GM18505 (cell line): ENCODE data around the gene CELA3A.

Experiments used
- ATAC-seq: cut with Tn5 transposase; IDR thresholded peaks from one replicate; pipeline ENCODE4 v1.9.1; 2021; ENCODE audit not compliant: unreplicated experiment
- POLR2A ChIP-seq: IDR thresholded peaks from 4 replicates; pipeline ENCODE4 v1.6.1; 2011; ENCODE audit warnings: borderline replicate concordance; ENCODE audit not compliant: insufficient read depth, insufficient read length; ENCODE audit errors: extremely low read depth

Gene CELA3A

GRCh38 chr1:22037520-22037919, 36.1 kb downstream of the CELA3A start:
- TF ChIP-seq POLR2A = no peak
- no peak for ATAC-seq

GRCh38 chr1:22038036-22038435, 36.6 kb downstream of the CELA3A start:
- no peak for ATAC-seq
- TF ChIP-seq POLR2A = no peak

GRCh38 chr1:22039594-22040285, 38.3 kb downstream of the CELA3A start:
- TF ChIP-seq POLR2A = peak; percentile 70
- peak; percentile 92 for ATAC-seq

GRCh38 chr1:22040286-22040623, 38.8 kb downstream of the CELA3A start:
- no peak for TF ChIP-seq POLR2A
- ATAC-seq = no peak

- ATAC-seq = no peak
Measured at GRCh38 chr1:22041505-22041904, 40.0 kb downstream of the CELA3A start.

GRCh38 chr1:22043198-22043769, 41.8 kb downstream of the CELA3A start:
- no peak for TF ChIP-seq POLR2A
- ATAC-seq = no peak

More at GRCh38 chr1:22041505-22041904, 40.0 kb downstream of the CELA3A start:
- TF ChIP-seq POLR2A = no peak

- ATAC-seq = no peak
- no peak for TF ChIP-seq POLR2A
Measured at GRCh38 chr1:22044690-22045420, 43.4 kb downstream of the CELA3A start.

GRCh38 chr1:22045604-22046228, 44.3 kb downstream of the CELA3A start:
- no peak for ATAC-seq
- no peak for TF ChIP-seq POLR2A

GRCh38 chr1:22048351-22049192, 47.1 kb downstream of the CELA3A start:
- TF ChIP-seq POLR2A = no peak
- no peak for ATAC-seq

GRCh38 chr1:22050330-22050729, 48.9 kb downstream of the CELA3A start:
- no peak for TF ChIP-seq POLR2A

GRCh38 chr1:22051607-22052114, 50.2 kb downstream of the CELA3A start:
- TF ChIP-seq POLR2A = no peak
- ATAC-seq = no peak

More at GRCh38 chr1:22050330-22050729, 48.9 kb downstream of the CELA3A start:
- ATAC-seq = no peak

- TF ChIP-seq POLR2A = peak; percentile 97
Measured at GRCh38 chr1:22052115-22053016, 50.9 kb downstream of the CELA3A start, which contains the start of gene CDC42. Gene CDC42, plus strand, starts transcription at chr1:22052709. Its CDS starts 25,770 bp downstream, at chr1:22078479.

More at GRCh38 chr1:22052115-22053016, 50.9 kb downstream of the CELA3A start, which contains the start of gene CDC42:
- ATAC-seq = peak; percentile 84
